ENCODE results near the gene TSHZ2.

The TSHZ2 gene

GRCh38 chr20:53279735-53280134, 307.6 kb downstream of the TSHZ2 start:
- no peak for DNase-seq (ENCODE audit: low spot score)

- DNase-seq (ENCODE audit: low spot score) = no peak
Observed at GRCh38 chr20:53281557-53282117, 309.5 kb downstream of the TSHZ2 start.

GRCh38 chr20:53282217-53282955, 310.2 kb downstream of the TSHZ2 start:
- DNase-seq (ENCODE audit: low spot score) = no peak

GRCh38 chr20:53283011-53283410, 310.9 kb downstream of the TSHZ2 start:
- DNase-seq (ENCODE audit: low spot score) = no peak

- peak; percentile 80 for DNase-seq (ENCODE audit: low spot score)
Observed at GRCh38 chr20:53283597-53283996, 311.4 kb downstream of the TSHZ2 start.

GRCh38 chr20:53284256-53284655, 312.1 kb downstream of the TSHZ2 start:
- peak; percentile 58 for DNase-seq (ENCODE audit: low spot score)

- peak; percentile 73 for DNase-seq (ENCODE audit: low spot score)
Observed at GRCh38 chr20:53284696-53285095, 312.5 kb downstream of the TSHZ2 start.

GRCh38 chr20:53287357-53288042, 315.3 kb downstream of the TSHZ2 start:
- DNase-seq (ENCODE audit: low spot score) = no peak

GRCh38 chr20:53291548-53291947, 319.4 kb downstream of the TSHZ2 start:
- DNase-seq (ENCODE audit: low spot score) = no peak

GRCh38 chr20:53292347-53292746, 320.2 kb downstream of the TSHZ2 start:
- no peak for DNase-seq (ENCODE audit: low spot score)

GRCh38 chr20:53294804-53295203, 322.6 kb downstream of the TSHZ2 start:
- DNase-seq (ENCODE audit: low spot score) = no peak

- peak; percentile 45 for DNase-seq (ENCODE audit: low spot score)
Observed at GRCh38 chr20:53296025-53296424, 323.9 kb downstream of the TSHZ2 start.

- no peak for DNase-seq (ENCODE audit: low spot score)
Observed at GRCh38 chr20:53296451-53297153, 324.4 kb downstream of the TSHZ2 start.

- no peak for DNase-seq (ENCODE audit: low spot score)
Observed at GRCh38 chr20:53297154-53297529, 325.0 kb downstream of the TSHZ2 start.

- DNase-seq (ENCODE audit: low spot score) = no peak
Observed at GRCh38 chr20:53298260-53298659, 326.1 kb downstream of the TSHZ2 start.

GRCh38 chr20:53298911-53299310, 326.8 kb downstream of the TSHZ2 start:
- DNase-seq (ENCODE audit: low spot score) = no peak

GRCh38 chr20:53299831-53300230, 327.7 kb downstream of the TSHZ2 start:
- no peak for DNase-seq (ENCODE audit: low spot score)

GRCh38 chr20:53301869-53302268, 329.7 kb downstream of the TSHZ2 start:
- no peak for DNase-seq (ENCODE audit: low spot score)

GRCh38 chr20:53302695-53303412, 330.7 kb downstream of the TSHZ2 start:
- no peak for DNase-seq (ENCODE audit: low spot score)

- DNase-seq (ENCODE audit: low spot score) = no peak
Observed at GRCh38 chr20:53303413-53303760, 331.2 kb downstream of the TSHZ2 start.

- DNase-seq (ENCODE audit: low spot score) = no peak
Observed at GRCh38 chr20:53304146-53304545, 332.0 kb downstream of the TSHZ2 start.
